NCI-H187 (cell line): ENCODE measurements around the gene ARMH3.
"Not testable (repeated sequence)": the region's sequence is repeated elsewhere in the genome, so short reads cannot be mapped to it uniquely, and the experiment has no call there.

ENCODE experiments used
- DNase-seq, 2 experiments: peaks; one replicate each; lab custom pipeline; 2025; lab: John Stamatoyannopoulos, UW

ARMH3 gene, protein sequence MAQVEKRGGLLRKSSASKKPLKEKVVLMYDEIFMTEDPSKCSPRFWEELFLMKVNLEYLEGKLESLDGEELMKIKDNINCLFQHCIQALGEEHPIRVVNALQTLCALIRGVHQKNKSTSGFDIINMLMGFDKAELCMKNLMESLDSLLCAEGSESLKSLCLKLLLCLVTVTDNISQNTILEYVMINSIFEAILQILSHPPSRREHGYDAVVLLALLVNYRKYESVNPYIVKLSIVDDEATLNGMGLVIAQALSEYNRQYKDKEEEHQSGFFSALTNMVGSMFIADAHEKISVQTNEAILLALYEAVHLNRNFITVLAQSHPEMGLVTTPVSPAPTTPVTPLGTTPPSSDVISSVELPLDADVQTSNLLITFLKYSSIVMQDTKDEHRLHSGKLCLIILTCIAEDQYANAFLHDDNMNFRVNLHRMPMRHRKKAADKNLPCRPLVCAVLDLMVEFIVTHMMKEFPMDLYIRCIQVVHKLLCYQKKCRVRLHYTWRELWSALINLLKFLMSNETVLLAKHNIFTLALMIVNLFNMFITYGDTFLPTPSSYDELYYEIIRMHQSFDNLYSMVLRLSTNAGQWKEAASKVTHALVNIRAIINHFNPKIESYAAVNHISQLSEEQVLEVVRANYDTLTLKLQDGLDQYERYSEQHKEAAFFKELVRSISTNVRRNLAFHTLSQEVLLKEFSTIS

GRCh38 chr10:102055647-102056419 is at the start of gene ARMH3:
Gene ARMH3 (minus strand): TSS chr10:102056173. CDS start chr10:102040114, 16,059 bp downstream.
- peak; percentile 70 to 83 for DNase-seq

DNA sequence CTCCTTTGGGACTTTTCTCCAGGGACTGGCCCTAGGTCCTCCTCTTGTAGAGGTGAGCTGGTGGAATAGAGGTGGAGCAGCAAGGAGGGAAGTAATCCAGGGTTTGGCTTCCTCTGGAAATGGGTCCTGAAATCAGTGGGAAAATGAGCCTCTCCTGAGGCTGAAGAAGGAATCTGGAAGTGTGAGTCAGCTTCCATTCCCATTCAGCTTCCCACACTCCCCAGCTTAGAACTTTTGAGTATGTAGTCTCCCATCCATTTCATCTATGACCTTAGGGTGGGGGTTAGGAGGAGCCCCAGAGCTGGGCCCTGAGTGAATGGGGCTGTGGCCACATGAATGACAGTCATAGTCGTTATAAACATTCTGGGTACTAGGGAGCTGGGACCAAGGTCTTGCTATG is 46.4 kb upstream of the ARMH3 start:
- no peak for DNase-seq

GRCh38 chr10:102101152-102101551 is 45.2 kb upstream of the ARMH3 start:
- no peak for DNase-seq

- DNase-seq: no peak
Measured at GRCh38 chr10:102096449-102096848, 40.5 kb upstream of the ARMH3 start.

DNA sequence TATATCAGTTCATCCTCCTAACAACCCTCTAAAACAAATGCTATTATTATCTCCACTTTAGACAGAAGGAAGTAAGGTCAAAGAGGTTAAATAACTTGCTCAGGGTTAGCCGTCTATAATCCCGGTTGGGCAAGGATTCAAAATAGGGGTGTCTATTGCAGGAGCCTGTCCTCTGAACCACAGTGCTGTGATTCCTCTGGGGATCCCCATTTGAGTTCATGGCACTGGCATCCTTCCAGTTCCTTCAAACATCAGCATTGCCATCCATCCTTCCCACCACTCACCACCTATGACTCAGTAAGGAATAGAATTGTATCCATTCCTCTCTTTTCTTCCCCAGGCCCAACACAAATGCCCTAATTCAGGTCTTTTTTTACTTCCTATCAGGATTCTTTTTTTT is 34.8 kb upstream of the ARMH3 start:
- no peak for DNase-seq

DNA sequence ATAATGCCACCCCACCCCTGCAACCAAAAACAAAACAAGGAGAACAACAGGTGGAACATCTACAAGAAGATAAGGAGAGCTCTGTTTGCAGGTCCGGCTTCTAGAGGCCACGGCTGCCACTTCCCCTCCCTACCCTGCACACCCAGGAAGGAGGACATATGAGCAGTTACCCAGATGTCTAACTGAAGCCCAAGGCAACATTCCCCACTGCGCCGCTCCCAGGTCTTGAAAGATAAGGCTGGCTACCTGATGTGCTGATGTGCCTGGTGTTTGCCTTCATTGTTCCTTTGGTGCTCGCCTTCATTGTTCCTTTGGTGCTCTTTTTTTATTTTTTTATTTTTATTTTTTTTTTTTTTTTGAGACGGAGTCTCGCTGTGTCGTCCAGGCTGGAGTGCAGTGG is 30.2 kb upstream of the ARMH3 start:
- DNase-seq: no peak

- no peak for DNase-seq
Measured at GRCh38 chr10:102085336-102085735, 29.4 kb upstream of the ARMH3 start.

GRCh38 chr10:102083541-102083940 is 27.6 kb upstream of the ARMH3 start:
- no peak for DNase-seq

- peak; percentile 19 to 31 for DNase-seq
Measured at GRCh38 chr10:102072673-102073527, 16.9 kb upstream of the ARMH3 start.

- no peak for DNase-seq
Measured at GRCh38 chr10:102069071-102069470, 13.1 kb upstream of the ARMH3 start.

DNA sequence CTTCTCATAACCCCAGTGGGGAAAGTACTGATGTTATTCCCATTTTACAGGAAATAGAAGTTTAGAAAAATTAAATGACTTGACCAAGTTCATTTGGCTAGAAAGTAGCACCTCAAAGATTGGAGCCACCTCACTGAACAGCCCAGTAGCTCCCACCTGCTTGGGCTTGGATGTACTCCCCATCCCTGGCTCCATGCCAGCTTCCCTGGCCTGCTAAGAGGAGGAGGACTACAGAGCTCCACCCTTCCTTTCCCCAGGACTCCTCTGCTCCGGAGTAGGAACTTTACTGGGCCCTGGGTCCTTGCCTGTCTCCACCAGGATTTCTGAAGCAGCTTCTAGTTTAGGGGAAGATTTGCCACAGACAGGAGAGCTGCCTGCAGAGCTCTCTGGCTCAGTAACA is 12.2 kb upstream of the ARMH3 start:
- DNase-seq: no peak

- DNase-seq: no peak
Measured at GRCh38 chr10:102067091-102067916, 11.3 kb upstream of the ARMH3 start.

DNA sequence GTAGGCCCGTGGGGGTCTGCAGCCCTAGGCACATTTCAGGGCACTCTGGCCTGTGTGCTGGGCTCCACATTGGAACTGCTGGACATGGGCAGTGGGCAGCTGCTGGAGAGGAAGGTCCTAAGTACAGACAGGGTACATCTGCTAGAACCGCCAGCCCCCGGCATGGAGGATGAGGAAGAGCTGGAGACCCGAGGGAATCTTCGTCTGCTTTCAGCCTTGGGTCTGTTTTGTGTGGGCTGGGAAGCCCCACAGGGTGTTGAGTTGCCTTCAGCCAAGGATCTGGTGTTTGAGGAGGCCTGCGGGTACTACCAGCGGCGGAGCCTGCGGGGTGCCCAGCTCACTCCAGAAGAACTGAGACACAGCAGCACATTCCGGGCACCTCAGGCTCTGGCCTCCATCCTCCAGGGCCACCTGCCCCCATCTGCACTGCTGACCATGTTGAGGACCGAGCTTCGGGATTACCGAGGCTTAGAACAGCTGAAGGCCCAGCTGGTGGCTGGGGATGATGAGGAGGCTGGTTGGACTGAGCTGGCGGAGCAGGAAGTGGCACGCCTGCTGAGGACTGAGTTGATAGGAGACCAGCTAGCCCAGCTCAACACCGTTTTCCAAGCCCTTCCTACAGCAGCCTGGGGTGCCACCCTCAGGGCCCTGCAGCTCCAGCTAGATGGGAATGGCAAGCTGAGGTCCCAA is 10.6 kb upstream of the ARMH3 start:
- no peak for DNase-seq

DNA sequence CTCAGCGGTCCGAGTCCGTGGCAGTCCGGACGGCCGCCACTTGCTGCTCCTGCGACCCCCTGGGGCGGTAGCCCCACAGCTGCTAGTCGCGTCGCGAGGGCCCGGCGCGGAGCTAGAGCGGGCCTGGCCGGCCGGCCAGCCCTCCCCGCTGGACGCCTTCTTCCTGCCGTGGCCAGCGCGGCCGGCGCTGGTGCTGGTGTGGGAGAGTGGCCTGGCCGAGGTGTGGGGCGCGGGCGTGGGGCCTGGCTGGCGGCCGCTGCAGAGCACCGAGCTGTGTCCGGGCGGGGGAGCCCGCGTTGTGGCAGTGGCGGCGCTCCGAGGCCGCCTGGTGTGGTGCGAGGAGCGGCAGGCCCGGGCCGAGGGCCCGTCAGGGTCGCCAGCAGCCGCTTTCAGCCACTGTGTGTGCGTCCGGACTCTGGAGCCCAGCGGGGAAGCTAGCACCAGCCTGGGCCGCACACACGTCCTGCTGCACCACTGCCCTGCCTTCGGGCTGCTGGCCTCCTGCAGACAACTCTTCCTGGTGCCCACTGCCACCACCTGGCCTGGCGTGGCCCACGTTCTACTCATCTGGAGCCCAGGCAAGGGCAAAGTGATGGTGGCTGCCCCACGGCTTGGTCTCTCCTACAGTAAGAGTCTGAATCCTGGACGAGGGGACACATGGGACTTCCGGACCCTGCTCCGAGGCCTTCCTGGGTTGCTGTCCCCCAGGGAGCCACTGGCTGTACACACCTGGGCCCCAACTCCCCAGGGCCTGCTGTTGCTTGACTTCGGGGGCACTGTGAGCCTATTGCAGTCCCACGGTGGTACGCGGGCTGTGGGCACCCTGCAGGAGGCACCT is 9.8 kb upstream of the ARMH3 start:
- no peak for DNase-seq

- DNase-seq: peak; percentile 24 to 44
Measured at GRCh38 chr10:102064868-102065560, 9.0 kb upstream of the ARMH3 start, which contains the start of gene HPS6. Gene HPS6 (plus strand): TSS chr10:102065349. CDS start chr10:102065475, 126 bp downstream.

GRCh38 chr10:102064503-102064867 is 8.5 kb upstream of the ARMH3 start:
- no peak for DNase-seq

GRCh38 chr10:102059987-102060386 is 4.0 kb upstream of the ARMH3 start:
- DNase-seq: no peak

GRCh38 chr10:102054881-102055646 is 909 bp downstream of the ARMH3 start:
- DNase-seq: not testable (repeated sequence)
